ENCODE measurements around the gene SLC18B1.

SLC18B1 gene

DNA sequence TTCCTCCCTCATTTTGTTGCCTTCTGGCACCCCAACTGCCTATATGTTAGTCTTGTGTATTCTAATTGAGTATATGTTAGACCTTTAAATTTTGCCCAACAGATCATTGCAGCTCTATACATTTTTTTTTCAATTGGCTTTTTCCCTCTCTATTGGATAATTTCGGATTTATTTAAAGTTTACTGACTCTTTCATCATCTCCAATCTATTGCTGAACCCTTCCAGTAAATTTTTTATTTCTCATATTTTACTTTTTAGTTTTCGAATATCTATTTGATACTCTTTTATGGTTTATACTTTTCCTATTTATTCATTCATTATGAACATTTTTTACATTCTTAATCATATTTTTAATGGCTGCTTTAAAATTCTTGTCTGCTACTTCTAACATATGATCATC, 7.1 kb upstream of the SLC18B1 start:
- H3K9ac ChIP-seq (ENCODE audit: low read length) = no peak overlapping the region
- no peaks in the 10 kb centered on the region for H3K36me3 ChIP-seq (ENCODE audit: low read length)
- TF ChIP-seq, protein P1, sequence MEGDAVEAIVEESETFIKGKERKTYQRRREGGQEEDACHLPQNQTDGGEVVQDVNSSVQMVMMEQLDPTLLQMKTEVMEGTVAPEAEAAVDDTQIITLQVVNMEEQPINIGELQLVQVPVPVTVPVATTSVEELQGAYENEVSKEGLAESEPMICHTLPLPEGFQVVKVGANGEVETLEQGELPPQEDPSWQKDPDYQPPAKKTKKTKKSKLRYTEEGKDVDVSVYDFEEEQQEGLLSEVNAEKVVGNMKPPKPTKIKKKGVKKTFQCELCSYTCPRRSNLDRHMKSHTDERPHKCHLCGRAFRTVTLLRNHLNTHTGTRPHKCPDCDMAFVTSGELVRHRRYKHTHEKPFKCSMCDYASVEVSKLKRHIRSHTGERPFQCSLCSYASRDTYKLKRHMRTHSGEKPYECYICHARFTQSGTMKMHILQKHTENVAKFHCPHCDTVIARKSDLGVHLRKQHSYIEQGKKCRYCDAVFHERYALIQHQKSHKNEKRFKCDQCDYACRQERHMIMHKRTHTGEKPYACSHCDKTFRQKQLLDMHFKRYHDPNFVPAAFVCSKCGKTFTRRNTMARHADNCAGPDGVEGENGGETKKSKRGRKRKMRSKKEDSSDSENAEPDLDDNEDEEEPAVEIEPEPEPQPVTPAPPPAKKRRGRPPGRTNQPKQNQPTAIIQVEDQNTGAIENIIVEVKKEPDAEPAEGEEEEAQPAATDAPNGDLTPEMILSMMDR (IDR thresholded peaks at IDR 0.05; ENCODE audit: insufficient read depth, low read length, poor library complexity, severe bottlenecking) = no peak
- no peak for TF ChIP-seq EZH2phosphoT487 (conservative IDR thresholded peaks at IDR 0.05; ENCODE audit: low read length)
- no peaks in the 10 kb centered on the region for H3K79me2 ChIP-seq (ENCODE audit: insufficient read depth, low read length)
- H3K4me3 ChIP-seq (ENCODE audit: insufficient read depth, low read length, poor library complexity, severe bottlenecking) = no peak overlapping the region
- no peaks in the 10 kb centered on the region for H3F3A ChIP-seq (ENCODE audit: insufficient read depth)
- H4K20me1 ChIP-seq (ENCODE audit: low read depth, low read length) = no peaks in the 10 kb centered on the region
- no peak overlapping the region for H2AFZ ChIP-seq (ENCODE audit: low read depth, low read length, severe bottlenecking)
- H3K9me2 ChIP-seq (replicated peaks; ENCODE audit: insufficient read depth, low read length) = no peaks in the 10 kb centered on the region
- H3K4me2 ChIP-seq (ENCODE audit: low read depth, low read length, poor library complexity, severe bottlenecking) = no peak overlapping the region
- no peak overlapping the region for H3K27ac ChIP-seq (ENCODE audit: low read depth, low read length)
- H3K27me3 ChIP-seq (ENCODE audit: low read length) = no peaks in the 10 kb centered on the region
- no peaks in the 10 kb centered on the region for H3K9me3 ChIP-seq (ENCODE audit: insufficient read depth, low read length)

GRCh38 chr6:132804251-132804650, 5.8 kb upstream of the SLC18B1 start:
- no peak overlapping the region for H3K4me2 ChIP-seq (ENCODE audit: low read depth, low read length, poor library complexity, severe bottlenecking)
- H3K4me3 ChIP-seq (ENCODE audit: insufficient read depth, low read length, poor library complexity, severe bottlenecking) = no peak overlapping the region
- no peak overlapping the region for H2AFZ ChIP-seq (ENCODE audit: low read depth, low read length, severe bottlenecking)
- H3F3A ChIP-seq (ENCODE audit: insufficient read depth) = no peaks in the 10 kb centered on the region
- no peaks in the 10 kb centered on the region for H4K20me1 ChIP-seq (ENCODE audit: low read depth, low read length)
- H3K9ac ChIP-seq (ENCODE audit: low read length) = no peak overlapping the region
- H3K79me2 ChIP-seq (ENCODE audit: insufficient read depth, low read length) = no peaks in the 10 kb centered on the region
- no peak overlapping the region for H3K27ac ChIP-seq (ENCODE audit: low read depth, low read length)
- H3K9me3 ChIP-seq (ENCODE audit: insufficient read depth, low read length) = no peaks in the 10 kb centered on the region
- no peak for TF ChIP-seq EZH2phosphoT487 (conservative IDR thresholded peaks at IDR 0.05; ENCODE audit: low read length)
- TF ChIP-seq, protein P1 (IDR thresholded peaks at IDR 0.05; ENCODE audit: insufficient read depth, low read length, poor library complexity, severe bottlenecking) = no peak
- no peaks in the 10 kb centered on the region for H3K36me3 ChIP-seq (ENCODE audit: low read length)
- no peaks in the 10 kb centered on the region for H3K27me3 ChIP-seq (ENCODE audit: low read length)
- no peaks in the 10 kb centered on the region for H3K9me2 ChIP-seq (replicated peaks; ENCODE audit: insufficient read depth, low read length)

- Histone ChIP-seq H3K9ac (ENCODE audit: low read length) (no peak overlapping the region), H3K9me3 (ENCODE audit: insufficient read depth, low read length) (no peaks in the 10 kb centered on the region), H3F3A (ENCODE audit: insufficient read depth) (peaks cover 9% of the 10 kb centered on the region; the same call in 1 of the 2 replicates), H3K27ac (ENCODE audit: low read depth, low read length) (no peak overlapping the region), H3K36me3 (ENCODE audit: low read length) (no peaks in the 10 kb centered on the region), H3K27me3 (ENCODE audit: low read length) (no peaks in the 10 kb centered on the region), H4K20me1 (ENCODE audit: low read depth, low read length) (no peaks in the 10 kb centered on the region), H3K4me3 (ENCODE audit: insufficient read depth, low read length, poor library complexity, severe bottlenecking) (no peak overlapping the region), H3K9me2 (replicated peaks; ENCODE audit: insufficient read depth, low read length) (no peaks in the 10 kb centered on the region), H3K4me2 (ENCODE audit: low read depth, low read length, poor library complexity, severe bottlenecking) (no peak overlapping the region), H2AFZ (ENCODE audit: low read depth, low read length, severe bottlenecking) (no peak overlapping the region), H3K79me2 (ENCODE audit: insufficient read depth, low read length) (no peaks in the 10 kb centered on the region)
- TF ChIP-seq, protein P1 (IDR thresholded peaks at IDR 0.05; ENCODE audit: insufficient read depth, low read length, poor library complexity, severe bottlenecking) = no peak
- no peak for TF ChIP-seq EZH2phosphoT487 (conservative IDR thresholded peaks at IDR 0.05; ENCODE audit: low read length)
These were observed 2.2 kb upstream of the SLC18B1 start for GRCh38 chr6:132800656-132801055.

All from SU-DHL-6 (cell line).